Measurements from ENCODE around the gene SORL1. TPM values are rescaled to one million over a fixed set of nuclear protein-coding genes. Genes with fewer than 3 reads are reported as not detected.

SORL1 gene
- total and polyA plus RNA-seq, 9 of the 15 experiments (the other 6 are each of a cell fraction or from before 2014, with no cell fraction given) = 0.01 to 0.66 TPM; not detected in 7

DNA sequence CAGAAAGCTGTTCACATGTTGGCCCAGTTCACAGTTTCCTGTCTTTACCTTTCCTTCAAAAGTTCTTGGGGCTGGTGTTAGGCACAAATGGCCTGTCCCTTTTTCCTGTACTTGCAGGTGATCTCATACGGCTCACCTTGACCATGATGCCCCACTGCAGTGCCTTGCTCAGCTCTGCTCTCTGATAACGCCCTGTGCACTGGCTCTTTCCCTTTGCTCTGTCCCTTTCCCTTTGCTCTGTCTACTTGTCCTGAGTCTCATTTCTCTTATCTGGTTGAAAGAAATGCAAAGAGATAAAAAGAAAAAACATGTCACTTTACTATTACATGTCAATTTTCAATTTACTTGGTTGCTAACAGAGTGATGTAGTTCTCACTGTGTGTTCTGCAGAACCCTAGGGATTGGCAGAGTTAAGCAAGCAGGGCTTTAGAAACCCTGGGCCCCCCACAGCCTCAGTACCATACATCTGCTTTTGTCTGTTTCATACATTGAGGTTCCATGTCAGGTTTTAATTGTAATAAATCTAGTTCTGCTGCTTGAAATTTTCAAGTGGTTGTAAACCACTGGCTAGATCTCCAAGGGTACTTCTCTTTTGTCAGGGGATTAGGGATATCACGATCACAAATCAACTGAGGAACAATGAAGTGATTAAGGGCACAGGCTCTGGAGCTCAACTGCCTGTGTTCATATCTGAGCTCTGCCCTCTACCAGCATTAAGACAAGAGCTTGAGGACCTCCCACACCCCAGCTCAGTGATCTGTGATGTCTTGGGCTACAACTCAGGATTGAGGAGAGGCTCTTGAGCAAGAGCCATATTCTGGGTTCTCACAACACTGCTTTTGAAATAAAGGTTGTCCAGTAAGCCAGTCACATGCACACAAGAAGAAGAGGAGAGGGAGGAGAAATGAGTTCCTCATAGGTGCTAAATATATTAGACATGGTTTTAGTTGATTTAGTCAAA is 16.3 kb upstream of the SORL1 start (continued):
- TF ChIP-seq ZNF146 (CRISPR knock-in tag; IDR thresholded peaks at IDR 0.05; ENCODE audit: unreplicated experiment) (no peak), MAFF (IDR thresholded peaks at IDR 0.05; ENCODE audit: low read length) (no peak), CLOCK (CRISPR knock-in tag; IDR thresholded peaks at IDR 0.05; ENCODE audit: borderline replicate concordance) (no peak), RBM34 (IDR thresholded peaks at IDR 0.05; ENCODE audit: borderline replicate concordance, insufficient read depth, low read length) (no peak), ILK (tag; IDR thresholded peaks at IDR 0.05; ENCODE audit: borderline replicate concordance, low read depth) (no peak), SIRT6 (IDR thresholded peaks at IDR 0.05; ENCODE audit: low read depth, low read length) (no peak), POLR2AphosphoS2 (IDR thresholded peaks at IDR 0.05; ENCODE audit: low read length) (no peak)
